Measurements from ENCODE around the gene SP6.

SP6 gene

DNA sequence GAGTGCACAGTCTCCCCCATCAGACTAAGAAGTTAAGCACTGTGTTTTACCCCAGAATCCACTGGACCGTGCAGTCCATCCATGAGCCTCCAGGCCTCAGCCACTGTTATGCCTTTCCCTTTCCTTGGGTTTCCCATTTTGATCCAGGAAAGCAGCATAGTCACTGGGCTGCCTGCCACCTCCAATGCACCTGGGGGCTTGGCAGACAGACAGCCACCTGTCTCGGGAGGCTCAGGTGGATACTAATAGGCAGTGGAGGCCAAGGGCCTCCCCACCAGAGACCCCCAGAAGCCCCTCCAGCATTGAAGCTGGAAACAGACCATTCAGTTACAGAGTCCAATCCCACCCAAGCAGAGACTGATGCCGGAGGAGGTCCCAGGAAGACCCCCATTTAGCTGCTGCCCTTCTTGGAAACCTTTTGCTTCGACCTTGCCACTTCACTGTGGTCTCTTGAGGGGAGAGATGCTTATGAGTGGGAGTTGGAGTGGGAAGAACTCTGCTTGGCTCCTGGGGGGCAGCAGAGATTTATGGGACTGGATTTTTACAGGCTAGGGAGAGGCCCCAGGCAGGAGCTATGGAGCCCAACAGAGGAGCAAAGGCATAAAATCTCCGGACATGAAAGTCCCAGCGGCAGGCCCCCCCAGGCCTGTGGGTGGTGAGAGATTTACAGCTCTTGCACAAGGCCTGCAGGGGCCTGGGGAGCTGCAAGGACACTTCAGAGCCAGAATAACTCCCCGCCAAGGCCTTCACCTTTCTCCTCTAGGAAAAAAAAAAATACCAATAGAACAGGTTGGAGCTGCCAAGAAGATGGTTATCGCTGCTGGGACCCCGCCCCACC, 32.8 kb upstream of the SP6 start:
- H3K27ac Mint-ChIP-seq = no peak overlapping the region
- H3K27me3 Mint-ChIP-seq = no peaks in the 10 kb centered on the region
- H3K9me3 Mint-ChIP-seq = no peaks in the 10 kb centered on the region
- no peak overlapping the region for H3K4me3 Mint-ChIP-seq
- no peaks in the 10 kb centered on the region for H3K36me3 Mint-ChIP-seq
- H3K4me1 Mint-ChIP-seq = peaks cover 40% of the 10 kb centered on the region

GRCh38 chr17:47882695-47883588, 32.0 kb upstream of the SP6 start:
- H3K4me3 Mint-ChIP-seq = no peak overlapping the region
- no peaks in the 10 kb centered on the region for H3K9me3 Mint-ChIP-seq
- no peaks in the 10 kb centered on the region for H3K36me3 Mint-ChIP-seq
- no peak overlapping the region for H3K27ac Mint-ChIP-seq
- H3K4me1 Mint-ChIP-seq = peaks cover 41% of the 10 kb centered on the region
- no peaks in the 10 kb centered on the region for H3K27me3 Mint-ChIP-seq

GRCh38 chr17:47882247-47882646, 31.3 kb upstream of the SP6 start:
- peaks cover 41% of the 10 kb centered on the region for H3K4me1 Mint-ChIP-seq
- no peaks in the 10 kb centered on the region for H3K9me3 Mint-ChIP-seq
- H3K27me3 Mint-ChIP-seq = no peaks in the 10 kb centered on the region
- H3K4me3 Mint-ChIP-seq = no peak overlapping the region
- no peaks in the 10 kb centered on the region for H3K36me3 Mint-ChIP-seq
- H3K27ac Mint-ChIP-seq = no peak overlapping the region

DNA sequence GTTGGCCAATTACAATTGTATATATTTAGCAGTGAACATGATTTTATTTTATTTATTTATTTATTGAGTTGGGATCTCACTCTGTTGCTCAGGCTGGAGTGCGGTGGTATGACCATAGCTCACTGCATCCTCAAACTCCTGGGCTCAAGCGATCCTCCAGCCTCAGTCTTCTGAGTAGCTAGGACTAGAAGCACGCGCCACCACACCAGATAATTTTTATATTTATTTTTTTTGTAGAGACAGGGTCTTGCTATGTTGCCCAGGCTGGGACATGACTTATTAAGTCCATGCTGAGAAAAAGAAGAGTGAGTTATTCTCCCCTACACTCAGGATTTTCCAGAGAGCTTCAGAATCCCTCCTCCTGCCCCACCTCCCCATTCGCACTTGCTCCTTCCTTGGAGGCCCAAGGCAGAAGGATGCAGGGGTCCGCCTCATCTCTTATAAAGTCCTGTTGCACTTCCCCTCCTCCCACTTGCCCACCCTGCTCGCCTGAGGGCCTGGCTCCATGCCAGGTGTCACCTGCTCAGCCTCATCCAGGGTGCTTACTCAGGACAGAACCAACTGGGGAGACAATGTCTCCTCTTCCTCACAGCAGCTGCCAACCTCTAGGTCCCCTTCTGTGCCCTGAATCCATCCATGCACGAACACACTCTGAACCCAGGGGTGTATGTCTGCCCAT, 29.0 kb upstream of the SP6 start:
- Mint-ChIP-seq H3K4me1 (peaks cover 29% of the 10 kb centered on the region), H3K9me3 (no peaks in the 10 kb centered on the region), H3K27me3 (no peaks in the 10 kb centered on the region), H3K4me3 (no peak overlapping the region), H3K36me3 (no peaks in the 10 kb centered on the region), H3K27ac (no peak overlapping the region)

DNA sequence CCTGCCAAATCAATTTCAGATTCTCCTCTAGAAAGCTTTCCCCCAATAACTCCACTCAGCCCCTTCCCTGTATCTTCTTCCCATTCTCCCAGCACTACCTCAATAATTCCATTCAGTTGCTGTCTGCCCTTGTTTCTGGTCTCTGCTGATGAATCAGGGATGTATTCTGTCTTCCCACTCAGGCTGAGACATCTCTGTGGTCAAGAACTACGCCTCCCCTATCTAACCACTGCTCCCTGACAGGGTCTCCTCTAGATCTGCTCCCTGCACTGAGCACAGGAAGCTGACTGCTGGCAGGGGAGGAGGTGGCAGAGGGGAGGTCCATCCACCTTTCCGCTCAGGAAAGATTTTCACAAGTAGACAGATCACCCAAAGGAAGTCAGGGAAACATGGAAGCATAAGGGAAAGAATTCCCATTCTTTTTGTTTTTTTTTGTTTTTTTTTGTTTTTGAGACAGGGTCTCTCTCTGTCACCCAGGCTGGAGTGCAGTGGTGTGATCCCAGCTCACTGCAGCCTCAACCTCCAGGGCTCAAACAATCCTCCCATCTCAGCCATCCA, 28.1 kb upstream of the SP6 start:
- Mint-ChIP-seq H3K4me3 (no peak overlapping the region), H3K36me3 (no peaks in the 10 kb centered on the region), H3K27ac (peak overlapping the region; percentile 13), H3K9me3 (no peaks in the 10 kb centered on the region), H3K4me1 (peaks cover 21% of the 10 kb centered on the region), H3K27me3 (no peaks in the 10 kb centered on the region)

- peaks cover 6% of the 10 kb centered on the region for H3K27me3 Mint-ChIP-seq
- H3K27ac Mint-ChIP-seq = peak overlapping the region; percentile 4
- H3K36me3 Mint-ChIP-seq = no peaks in the 10 kb centered on the region
- H3K4me1 Mint-ChIP-seq = peaks cover 14% of the 10 kb centered on the region
- no peaks in the 10 kb centered on the region for H3K9me3 Mint-ChIP-seq
- no peak overlapping the region for H3K4me3 Mint-ChIP-seq
Measured at GRCh38 chr17:47878203-47879027, 27.5 kb upstream of the SP6 start.

DNA sequence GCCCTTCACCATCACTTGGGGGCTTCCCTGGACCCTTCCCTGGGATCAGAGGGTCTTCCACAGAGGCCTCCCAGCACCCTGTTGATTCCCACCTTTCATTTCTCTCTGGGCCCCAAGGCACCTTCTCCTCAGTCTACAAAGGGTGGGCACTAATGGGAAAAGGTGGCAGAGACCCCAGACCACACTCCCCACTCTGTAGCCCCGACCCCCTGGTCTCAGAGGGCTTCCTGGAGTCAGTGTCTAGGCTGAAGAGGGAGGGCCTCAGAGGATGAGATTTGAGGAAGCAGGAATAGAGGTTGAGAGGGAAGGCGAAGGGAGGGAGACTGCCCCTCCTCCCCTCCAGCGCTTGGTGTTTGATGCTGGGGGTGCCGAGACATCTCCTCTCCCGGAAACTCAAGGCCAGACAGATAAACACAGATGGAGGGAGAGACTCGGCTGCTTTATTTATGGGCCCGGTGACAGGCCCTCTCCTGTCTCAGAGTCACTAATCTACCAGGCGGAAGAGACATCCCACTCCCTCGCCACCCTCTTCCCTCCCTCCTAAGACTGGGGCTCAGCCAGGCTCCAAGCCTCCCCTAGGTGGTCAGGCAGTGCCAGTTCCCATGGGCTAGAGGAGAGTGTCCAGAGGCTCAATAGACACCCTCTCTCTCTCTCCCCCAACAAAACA, 26.5 kb upstream of the SP6 start:
- H3K36me3 Mint-ChIP-seq = no peaks in the 10 kb centered on the region
- no peak overlapping the region for H3K4me3 Mint-ChIP-seq
- peaks cover 6% of the 10 kb centered on the region for H3K27me3 Mint-ChIP-seq
- no peak overlapping the region for H3K27ac Mint-ChIP-seq
- peaks cover 6% of the 10 kb centered on the region for H3K4me1 Mint-ChIP-seq
- H3K9me3 Mint-ChIP-seq = no peaks in the 10 kb centered on the region

DNA sequence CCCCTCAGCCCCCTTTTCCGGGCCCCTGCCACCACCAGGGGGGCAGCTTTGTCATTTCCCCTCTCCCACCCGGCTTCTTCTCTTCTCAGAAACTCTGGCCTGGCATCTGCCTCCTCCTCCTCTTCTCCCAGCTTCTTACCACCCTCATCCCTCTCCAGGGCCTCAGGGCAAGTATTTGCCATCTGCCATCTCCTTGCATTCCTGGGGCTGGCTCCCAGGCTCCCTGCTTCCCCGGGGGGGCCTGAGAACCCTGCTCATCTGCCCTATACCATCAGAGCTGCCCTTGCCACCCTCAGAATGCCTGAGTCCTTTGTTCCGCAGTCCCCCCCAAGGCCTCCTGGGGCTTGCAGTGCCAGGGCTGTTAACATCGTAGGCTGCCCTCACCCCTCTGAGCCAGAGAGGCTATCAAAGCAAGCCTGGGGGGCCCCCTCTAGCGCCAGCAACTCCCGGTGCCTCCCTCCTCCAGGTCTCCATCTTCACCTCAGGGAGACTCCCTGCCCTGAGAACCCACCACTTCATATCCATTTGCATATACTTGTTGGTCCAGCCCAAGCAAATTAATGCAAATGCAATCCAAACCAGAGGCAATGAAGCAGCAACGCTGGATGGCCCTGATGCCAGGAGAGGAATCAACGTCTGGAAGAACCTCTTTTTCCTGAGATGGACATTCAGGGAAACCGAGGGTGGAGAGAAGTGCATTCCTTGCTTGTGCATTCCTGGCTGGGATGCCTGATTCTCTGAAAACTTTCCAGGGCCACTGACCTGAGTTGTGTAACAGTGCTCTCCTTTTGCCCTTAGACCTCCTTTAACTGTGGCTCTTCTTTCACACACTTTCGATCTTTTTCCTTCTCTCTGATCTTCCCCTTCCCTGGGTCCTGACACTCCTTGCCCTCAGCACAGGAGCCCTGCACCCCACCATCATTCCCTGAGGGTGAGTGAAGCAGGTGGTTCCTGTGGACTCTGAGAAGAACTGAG, 24.3 kb upstream of the SP6 start:
- no peak overlapping the region for H3K4me3 Mint-ChIP-seq
- no peaks in the 10 kb centered on the region for H3K9me3 Mint-ChIP-seq
- H3K27me3 Mint-ChIP-seq = peaks cover 15% of the 10 kb centered on the region
- H3K4me1 Mint-ChIP-seq = peaks cover 6% of the 10 kb centered on the region
- H3K36me3 Mint-ChIP-seq = no peaks in the 10 kb centered on the region
- H3K27ac Mint-ChIP-seq = no peak overlapping the region

GRCh38 chr17:47873200-47874090, 22.5 kb upstream of the SP6 start:
- Mint-ChIP-seq H3K4me1 (no peaks in the 10 kb centered on the region), H3K4me3 (no peak overlapping the region), H3K27me3 (peaks cover 15% of the 10 kb centered on the region), H3K9me3 (no peaks in the 10 kb centered on the region), H3K36me3 (no peaks in the 10 kb centered on the region), H3K27ac (no peak overlapping the region)

GRCh38 chr17:47872651-47873161, 21.7 kb upstream of the SP6 start:
- Mint-ChIP-seq H3K36me3 (no peaks in the 10 kb centered on the region), H3K4me3 (no peak overlapping the region), H3K9me3 (no peaks in the 10 kb centered on the region), H3K4me1 (no peaks in the 10 kb centered on the region), H3K27me3 (peaks cover 15% of the 10 kb centered on the region), H3K27ac (no peak overlapping the region)

GRCh38 chr17:47872019-47872650, 21.2 kb upstream of the SP6 start:
- Mint-ChIP-seq H3K4me1 (no peaks in the 10 kb centered on the region), H3K36me3 (no peaks in the 10 kb centered on the region), H3K9me3 (no peaks in the 10 kb centered on the region), H3K4me3 (no peak overlapping the region), H3K27me3 (peaks cover 15% of the 10 kb centered on the region), H3K27ac (no peak overlapping the region)

DNA sequence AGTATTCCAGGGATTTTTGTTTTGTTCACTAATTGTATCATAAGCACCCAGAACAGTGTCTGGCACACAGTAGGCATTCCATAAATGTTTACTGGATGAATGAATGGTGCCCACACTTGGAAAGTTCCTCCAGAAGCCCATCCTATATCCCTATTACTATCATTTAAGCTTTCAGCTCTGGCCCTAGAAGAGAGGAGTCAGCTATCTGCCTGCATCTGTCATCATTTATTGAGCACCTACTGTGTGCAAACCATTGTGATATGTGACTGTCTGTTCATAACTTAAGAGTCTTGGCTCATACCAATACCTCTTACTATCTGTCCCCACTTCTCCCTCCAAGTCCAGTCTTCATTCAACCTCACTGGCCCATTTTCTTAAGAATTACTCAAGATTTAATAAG, 20.1 kb upstream of the SP6 start:
- Mint-ChIP-seq H3K27ac (no peak overlapping the region), H3K36me3 (no peaks in the 10 kb centered on the region), H3K27me3 (peaks cover 15% of the 10 kb centered on the region), H3K9me3 (no peaks in the 10 kb centered on the region), H3K4me1 (peaks cover under 1% of the 10 kb centered on the region), H3K4me3 (no peak overlapping the region)

Data from activated naive CD4-positive, alpha-beta T cell treated with anti-CD3 and anti-CD28 coated beads, Interleukin-2, amount 50 U/mL, for 24 hours (primary cell).